ENCODE measurements around the gene PDSS2.

- TF ChIP-seq GATA3 (IDR thresholded peaks at IDR 0.05; ENCODE audit: low read depth, low read length): no peak
- TF ChIP-seq GATA2 (IDR thresholded peaks at IDR 0.05; ENCODE audit: low read depth, low read length): no peak
These were observed 85.1 kb downstream of the PDSS2 start for GRCh38 chr6:107374264-107374663.
